DMS153 (cell line): ENCODE data around the gene ITGAD.
"Not testable (repeated sequence)": the region's sequence is repeated elsewhere in the genome, so short reads cannot be mapped to it uniquely, and the experiment has no call there.

ENCODE experiments used
- DNase-seq: peaks from one replicate; lab custom pipeline; 2025; lab: John Stamatoyannopoulos, UW

The ITGAD gene

DNA sequence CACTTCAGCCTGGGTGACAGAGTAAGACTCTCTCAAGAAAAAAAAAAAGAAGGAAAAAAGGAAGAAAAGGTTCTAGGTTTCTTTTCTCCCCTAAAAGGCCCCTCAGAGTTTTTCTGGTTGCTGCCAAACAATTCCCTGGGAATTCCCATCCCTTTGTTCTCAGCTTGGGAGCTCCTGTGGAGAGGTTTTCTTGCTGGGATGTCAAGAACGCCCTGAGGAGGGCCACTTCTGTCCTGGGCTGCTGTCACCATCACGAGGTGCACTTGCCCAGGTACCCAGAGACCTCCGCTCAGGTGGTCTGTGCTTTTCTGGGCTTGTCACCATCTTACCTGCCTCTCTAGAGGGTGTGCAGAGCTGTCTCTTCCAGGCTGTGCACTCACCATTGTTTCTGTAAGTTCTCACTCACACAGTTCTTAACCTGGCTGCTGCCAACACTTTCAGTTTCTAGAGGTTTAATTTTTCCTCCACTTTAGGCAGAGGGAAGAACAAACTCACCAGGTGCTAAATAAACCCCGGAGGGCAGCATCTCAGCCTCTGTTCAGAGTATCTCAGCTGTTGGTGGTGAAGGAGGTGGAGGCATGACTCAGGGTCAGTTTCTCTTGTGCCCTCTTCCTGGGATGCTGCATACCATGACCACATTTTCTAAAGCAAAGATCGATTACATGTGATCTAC, 37.4 kb downstream of the ITGAD start:
- no peak for DNase-seq

DNA sequence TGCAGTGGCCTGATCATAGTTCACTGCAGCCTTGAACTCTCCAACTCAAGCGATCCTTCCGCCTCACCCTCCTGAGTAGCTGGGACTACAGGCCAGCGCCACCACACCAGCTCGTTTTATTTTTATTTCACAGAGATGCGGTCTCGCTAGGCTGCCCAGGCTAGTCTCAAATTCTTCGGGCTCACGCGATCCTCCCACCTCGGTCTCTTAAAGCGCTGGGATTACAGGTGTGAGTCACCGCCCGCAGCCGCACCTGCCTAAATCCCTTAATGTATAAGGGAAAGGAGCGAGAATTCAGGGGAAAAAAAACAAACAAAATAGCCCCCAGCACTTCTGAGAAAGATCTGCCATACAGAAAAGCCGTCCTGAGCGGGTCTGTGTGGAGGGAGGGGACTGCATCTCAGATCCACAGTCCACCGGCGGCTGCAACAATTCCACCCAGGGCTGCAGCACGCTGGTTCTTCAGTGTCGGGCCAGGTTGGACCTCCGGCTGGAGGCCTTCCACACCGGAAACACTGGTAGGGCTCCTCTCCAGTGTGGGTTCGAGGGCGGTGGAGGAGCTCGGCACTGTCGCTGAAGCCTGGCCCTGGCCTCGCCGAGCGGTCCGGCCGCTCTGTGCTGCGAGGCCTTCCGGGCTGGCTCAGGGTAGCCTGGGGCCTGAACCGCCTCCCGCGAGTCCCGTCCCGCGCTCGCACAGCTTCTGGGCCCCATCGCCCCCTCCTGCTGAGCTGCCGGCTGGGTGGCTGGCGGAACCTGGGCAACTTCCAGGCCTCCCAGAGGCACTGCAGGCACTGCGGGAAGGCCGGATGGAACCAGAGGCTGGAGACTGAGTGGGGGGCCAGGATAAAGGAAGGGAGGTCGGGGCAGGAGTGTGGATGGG, 42.4 kb downstream of the ITGAD start:
- DNase-seq: no peak

DNA sequence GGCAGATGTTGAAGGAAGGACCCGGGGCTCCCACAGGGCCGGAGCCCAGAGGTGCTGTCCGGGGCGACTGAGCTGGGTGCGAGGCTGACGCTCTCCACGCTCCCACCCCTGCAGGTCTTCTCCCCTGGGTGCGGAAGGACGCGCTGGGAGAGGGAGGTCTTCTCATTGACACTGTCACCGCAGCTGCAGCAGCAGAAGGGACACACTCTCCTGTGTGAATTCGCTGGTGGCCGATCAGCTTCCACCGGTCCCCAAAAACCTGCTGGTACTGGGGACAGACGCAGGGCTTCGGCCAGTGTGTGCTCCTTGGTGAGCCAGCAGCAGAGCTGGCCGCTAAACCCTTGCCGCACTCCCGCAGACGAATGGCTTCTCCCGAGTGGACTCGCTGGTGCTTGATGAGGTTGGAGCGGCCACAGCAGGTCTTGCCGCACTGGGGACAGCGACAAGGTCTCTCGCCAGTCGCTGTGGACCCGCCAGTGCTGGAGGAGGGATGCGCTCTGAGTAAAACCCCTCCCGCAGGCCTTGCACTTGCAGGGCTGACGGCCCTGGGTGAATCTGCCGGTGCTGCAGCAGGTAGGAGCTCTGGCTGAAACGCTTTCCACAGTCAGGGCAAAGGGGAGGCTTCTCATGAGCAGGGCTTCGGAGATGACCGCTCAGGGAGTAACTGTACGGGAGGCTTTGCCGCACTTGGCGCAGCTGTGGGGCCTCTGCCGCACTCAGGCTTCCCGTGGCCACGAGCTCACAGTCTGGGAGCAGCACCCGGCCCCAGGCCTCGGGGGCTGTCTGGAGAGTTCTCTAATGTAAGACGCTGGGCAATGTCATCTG, 43.3 kb downstream of the ITGAD start:
- DNase-seq: no peak

DNA sequence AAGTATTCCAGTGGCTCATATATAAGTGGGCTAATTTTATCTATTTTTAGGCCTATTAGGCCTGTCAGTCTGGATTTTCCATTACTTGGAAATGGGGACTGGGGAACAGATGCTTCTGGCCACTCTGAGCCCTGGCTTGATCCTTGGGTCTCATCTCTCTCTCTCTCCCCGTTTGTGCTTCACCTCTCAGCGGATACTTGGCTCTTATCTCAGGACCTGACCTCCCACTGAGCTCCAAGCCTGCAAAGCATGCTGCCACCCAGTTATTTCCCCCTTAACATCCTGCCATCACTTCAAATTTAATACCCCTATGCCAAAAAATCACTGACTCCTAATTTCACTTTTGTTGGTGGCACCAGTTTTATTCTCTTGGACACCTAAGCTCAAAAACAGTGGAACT, 45.3 kb downstream of the ITGAD start:
- no peak for DNase-seq

DNA sequence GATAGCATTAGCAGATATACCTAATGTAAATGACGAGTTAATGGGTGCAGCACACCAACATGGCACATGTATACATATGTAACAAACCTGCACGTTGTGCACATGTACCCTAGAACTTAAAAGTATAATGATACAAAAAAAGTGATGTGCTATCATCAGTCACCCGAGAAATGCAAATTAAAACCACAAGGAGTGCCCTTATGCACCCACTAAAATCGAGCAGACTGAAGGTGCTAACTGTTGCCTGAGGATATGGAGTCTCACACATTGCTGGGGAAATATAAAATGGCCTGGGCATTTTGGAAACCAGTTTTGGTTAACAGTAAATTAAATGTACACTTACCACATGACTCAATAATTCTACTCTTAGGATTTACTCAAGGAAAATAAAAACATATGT, 45.9 kb downstream of the ITGAD start:
- DNase-seq: not testable (repeated sequence)

DNA sequence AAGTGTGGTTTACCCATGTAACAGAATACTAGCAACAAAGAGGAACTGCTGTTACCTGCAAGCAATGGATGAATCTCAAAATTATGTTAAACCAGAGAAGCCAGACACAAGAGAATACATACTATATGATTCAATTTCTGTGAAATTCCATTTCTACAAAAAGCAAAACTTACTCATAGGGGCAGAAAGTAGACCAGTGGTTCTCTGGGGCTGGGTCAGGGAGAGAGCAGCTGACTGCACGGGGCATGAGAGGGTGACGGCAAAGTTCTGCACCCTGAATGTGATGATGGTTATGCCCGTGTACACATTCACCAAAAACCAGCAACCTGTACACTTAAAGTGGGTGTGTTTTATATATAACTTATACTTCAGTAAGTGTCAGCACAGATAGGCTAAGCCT, 46.4 kb downstream of the ITGAD start:
- no peak for DNase-seq

DNA sequence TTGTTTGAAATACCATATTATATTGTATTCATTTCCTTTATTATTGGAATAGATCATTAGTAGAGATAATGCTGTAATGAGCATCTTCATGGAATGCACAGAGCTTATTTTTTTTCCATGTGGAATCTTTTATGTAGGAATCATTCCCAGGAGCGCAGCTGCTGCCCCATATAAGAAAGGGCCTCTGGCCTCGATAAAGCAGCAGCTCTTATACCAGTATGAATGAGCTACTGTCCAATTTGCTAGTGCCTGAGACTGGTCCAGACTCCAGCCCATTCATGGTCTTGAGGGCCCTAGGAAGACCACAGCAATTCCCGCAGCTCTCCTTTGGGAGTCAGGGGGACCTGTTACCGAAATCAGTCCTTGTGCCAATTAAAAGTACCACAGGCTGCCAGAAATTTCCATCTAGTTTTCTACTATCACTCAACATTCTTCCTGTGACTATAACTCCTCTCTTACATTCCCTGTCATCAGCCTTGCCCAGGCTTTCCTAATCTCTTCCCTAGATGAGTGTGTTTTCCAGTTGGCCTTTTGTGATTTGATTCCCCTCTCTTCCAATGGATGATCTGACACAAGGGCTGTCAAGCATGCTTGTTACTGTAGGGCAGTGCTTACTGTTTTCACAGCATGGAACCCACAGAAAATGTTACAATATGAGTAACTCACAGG, 47.5 kb downstream of the ITGAD start:
- no peak for DNase-seq

DNA sequence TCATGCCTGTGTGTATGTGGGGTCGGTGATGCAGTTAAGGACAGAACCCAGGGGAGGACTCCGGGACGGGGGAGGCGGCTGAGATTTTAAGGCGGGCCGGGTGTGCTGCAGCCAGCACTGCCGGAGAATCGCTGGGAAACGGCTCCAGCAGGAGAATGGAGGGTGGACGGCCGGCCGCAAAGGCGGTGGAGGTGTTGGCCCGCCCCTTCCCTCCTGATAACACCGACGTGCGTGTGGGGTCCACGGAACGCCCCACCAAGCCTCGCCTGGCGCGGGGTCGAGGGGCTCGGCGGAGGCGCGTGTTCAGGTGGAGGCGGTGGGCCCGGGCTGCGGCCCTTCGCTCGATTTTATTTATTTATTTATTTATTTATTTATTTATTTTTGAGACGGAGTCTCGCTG, 48.8 kb downstream of the ITGAD start:
- no peak for DNase-seq

DNA sequence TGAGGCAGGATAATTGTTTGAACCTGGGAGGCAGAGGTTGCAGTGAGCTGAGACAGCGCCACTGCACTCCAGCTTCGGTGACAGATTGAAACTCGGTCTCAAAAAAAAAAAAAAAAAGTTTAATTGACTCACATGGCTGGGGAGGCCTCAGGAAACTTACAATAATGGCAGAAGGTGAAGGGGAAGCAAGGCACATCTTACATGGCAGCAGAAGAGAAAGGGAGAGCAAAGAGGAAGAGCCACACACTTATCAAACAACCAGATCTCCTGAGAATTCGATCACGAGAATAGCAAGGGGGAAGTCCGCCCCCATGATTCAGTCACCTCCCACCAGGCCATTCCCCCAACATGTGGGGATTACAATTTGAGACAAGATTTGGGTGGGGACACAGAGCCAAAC, 52.8 kb downstream of the ITGAD start:
- not testable (repeated sequence) for DNase-seq

DNA sequence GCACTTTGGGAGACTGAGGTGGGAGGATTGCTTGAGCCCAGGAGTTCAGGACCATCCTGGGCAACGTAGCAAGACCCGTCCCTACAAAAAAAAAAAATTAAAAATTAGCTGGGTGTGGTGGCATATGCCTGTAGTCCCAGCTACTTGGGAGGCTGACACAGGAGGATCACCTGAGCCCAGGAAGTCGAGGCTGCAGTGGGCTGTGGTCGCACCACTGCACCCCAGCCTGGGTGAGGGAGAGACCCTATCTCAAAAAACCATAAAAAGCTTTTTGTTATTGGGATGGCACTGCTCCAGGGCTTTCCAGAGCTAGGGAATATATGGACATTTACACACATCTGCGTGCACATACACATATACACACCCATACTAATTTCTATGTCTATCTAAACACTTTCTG, 58.1 kb downstream of the ITGAD start:
- no peak for DNase-seq

DNA sequence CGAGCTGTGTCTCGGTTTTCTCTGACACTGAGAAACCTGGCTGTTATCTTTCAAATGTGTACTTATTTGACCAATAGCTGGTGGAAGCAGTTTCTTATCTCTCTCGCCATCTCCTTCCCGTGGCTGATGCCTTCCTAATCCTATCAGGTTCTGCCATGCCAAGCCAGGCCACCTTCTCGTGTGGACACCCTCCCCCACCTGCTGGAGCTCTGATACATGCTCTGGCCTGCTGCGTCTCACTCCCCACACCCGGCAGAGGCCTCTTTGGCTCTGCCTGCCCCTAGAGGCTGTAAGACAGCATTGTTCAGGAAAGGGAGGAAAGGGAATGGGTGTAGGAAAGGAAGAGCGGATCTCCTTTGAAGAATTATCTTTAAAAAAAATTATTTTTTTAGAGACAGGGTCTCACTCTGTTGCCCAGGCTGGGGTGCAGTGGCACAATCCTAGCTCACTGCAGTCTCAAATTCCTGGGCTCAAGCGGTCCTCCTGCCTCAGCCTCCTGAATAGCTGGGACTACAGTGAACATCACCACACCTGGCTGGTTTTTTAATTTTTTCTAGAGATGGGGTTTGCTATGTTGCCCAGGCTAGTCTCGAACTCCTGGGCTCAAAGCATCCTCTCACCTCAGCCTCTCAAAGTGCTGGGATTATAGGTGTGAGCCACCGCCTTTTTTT, 58.7 kb downstream of the ITGAD start:
- peak; percentile 28 for DNase-seq

DNA sequence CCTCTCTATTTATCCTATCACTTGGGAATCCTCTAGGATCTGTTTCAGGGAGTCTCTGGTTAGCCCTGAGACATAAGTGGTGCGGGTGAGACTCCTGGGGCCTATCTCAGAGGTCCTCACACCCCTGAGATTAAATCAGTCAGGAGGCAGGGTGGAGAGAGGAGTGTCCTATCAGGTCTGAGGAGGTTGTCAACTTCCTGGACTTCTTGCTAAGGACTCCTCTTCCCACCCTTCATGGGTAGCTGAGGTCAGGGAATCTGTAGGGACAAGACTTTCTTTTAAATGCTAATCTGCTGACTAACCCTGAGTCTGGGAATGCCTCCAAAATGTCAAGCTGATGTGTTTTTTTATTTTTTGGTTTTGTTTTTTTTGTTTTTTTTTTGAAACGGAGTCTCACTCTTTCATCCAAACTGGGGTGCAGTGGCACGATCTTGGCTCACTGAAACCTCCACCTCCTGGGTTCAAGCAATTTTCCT, 59.5 kb downstream of the ITGAD start:
- no peak for DNase-seq

DNA sequence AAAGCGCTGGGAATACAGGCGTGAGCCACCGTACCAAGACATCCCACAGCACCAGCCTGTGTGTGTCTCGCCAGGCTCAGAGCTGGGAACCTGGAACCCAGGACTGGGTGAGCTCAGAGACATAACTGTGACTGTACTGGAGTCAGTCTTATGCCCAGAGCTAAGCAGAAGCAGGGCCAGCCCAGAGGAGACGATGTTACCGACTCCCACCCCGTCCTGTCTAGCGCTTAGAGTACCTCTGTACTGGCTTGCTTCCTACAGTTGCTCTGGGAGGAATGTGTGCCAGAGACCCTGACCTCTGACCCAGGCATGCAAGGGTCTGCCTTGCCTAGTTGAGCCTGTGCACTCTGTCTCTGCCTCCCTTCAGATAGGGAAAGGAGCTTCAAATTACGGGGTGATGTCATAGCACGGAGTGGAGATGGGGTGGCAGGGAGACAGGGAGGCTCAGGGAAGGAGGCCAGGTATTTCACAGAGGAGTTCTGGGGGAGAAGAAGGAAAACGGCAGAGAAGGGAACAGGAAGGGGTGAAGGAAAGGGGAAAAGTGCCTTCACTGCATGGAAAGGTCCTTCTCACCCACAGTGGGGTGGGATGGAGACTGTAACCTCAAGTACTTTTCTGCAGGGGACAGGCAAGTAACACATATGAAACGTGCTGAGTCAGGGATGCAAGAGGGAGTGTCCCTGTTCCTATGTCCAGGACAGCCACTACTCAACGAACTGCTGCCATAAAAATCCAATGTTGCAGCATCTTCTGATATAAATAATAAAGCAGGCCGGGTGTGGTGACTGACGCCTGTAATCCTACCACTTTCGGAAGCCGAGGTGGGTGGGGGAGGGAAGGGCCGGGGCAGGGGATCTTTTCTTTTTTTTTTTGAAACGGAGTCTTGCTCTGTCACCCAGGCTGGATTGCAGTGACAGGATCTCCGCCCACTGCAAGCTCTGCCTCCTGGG, 60.4 kb downstream of the ITGAD start:
- DNase-seq: no peak

DNA sequence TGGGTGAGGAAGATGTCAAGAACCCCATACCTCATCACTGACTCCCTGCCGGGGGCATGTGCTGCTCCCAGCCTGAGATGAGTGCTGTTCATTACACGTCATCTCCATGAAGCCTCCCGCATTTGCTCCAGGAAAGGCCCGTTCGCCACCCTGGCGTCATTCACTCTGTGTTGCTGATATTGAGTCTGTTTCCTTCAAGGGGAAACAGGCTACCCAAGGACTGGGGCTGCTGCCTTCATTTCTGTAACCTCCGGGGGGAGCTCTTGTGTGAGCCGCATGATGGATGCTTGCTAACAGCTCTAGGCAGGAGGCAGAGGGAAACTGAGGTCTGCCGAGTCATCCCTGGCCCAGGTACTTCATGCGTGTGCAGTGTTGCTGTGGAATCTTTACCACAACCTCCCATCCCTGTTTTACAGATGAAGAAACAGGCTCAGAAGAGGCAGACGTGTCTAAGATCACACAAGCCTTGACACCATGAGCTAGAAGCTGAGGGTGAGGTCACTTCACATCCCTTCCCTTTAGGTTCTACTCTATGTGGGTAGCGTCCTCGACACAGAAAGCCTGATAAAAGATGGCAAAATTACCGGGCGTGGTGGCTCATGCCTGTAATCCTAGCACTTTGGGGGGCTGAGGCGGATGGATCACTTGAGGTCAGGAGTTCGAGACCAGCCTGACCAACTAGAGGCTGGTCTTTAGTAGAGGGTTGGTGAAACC, 62.6 kb downstream of the ITGAD start:
- no peak for DNase-seq

DNA sequence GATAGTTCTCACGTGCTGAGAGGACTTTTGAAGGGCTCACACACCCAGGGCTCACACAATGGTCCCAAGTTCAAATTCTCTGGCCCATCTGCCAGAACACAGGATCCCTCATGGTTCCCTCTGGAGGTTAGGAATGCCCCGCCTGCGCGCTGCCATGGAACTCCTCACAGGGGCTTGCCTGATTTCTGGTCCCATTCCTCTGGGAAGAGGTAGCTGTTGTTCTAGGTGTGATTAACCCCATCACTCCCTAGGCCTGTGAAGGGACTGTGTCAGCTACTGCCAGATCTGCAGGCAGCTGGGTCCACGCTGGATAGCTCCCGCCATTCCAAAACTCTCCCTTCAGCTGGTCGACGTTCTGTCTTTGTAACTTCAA, 63.8 kb downstream of the ITGAD start:
- no peak for DNase-seq

DNA sequence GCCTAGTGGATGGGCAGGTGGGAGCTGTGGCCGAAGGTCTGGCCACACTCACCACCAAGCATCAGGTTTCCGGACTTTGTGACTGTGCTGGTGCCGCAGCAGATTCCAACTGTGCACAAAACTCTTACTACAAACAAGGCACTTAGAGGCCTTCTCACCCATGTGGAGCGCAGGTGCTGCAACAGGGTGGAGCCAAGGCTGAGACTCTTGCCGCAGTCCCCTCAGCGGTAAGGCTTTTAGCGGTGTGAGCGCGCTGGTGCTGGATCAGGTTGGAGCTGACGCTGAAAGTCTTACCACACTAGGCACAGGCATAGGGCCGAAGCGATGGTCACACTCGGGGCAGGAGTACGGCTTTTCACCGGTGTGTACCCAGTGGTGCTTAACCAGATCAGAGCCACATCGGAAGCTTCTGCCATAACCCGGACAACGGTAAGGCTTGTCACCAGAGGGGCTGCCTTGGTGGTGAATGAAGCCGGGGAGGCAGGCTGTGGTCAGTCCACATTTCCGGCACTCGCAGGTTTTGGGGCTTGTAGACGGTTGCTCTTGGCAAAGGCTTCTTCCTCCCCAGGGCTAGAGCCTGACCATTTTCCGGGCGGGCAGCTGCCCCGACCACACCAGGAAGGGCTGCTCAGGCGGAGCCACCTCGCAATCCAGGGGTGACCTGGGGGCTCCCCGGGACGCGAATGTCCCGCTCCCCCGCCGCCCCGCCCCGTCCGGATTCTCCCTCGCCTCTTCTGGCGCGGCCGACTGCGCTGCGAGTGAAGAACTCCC, 65.1 kb downstream of the ITGAD start:
- peak; percentile 16 for DNase-seq

DNA sequence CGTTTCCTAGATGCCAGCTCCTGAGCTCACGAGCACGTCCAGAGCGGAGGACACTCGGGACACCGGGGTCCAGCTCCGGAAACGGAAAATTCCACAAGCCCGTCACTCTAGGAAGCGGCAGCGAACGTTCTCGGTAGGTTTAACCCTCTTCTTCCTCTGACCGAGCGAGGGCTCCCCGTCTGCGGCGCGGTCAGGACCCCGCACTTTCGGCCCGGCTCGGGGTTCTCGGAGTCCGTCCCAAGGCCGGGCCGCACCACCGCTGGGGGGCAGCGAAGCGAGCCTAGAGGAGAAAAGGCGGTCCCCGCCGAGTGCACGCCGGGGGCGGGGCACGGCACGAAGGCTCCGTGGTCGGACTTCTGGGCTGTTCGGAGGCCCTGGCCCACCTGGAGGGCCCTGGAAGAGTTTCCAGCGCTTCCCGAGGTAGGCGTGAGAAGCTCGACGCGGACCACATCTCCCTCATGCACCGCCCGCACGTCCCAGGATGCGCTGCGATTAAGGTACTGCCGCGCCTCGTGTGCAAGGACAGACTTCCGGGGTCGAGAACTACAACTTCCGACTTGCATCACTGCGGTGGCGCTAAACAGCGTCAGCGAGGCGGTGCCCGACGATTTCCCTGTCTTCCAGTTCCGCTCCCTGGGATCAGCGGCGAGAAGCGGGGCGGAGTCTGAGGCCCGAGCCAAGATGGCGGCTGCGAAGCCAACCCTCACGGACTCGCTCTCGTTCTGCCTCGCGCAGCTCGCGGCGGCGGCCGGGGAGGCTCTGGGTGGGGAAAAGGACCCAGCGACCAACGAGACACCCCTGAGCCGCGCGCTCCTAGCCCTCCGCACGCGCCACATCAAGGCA, 65.9 kb downstream of the ITGAD start, which contains the start of gene ARMC5:
TSS of gene ARMC5 (plus strand) at position 658 of the 843 bp plus-strand sequence. CDS start at position 682, 24 bp downstream.
- peak; percentile 95 for DNase-seq
